Measurements from ENCODE around the gene FRMD4A.

FRMD4A gene
- total RNA-seq: 3.4 reads per million, percentile 13 among the genes with 10 or more reads in this experiment

GRCh38 chr10:14330388-14331061 lies at the start of gene FRMD4A:
FRMD4A (minus strand) TSS chr10:14330924.
- DNase-seq: no peak

GRCh38 chr10:14379556-14380280 lies 49.0 kb upstream of the FRMD4A start:
- DNase-seq: no peak

- DNase-seq: no peak
Measured at GRCh38 chr10:14378387-14378960, 47.8 kb upstream of the FRMD4A start.

GRCh38 chr10:14377591-14378175 lies 47.0 kb upstream of the FRMD4A start:
- no peak for DNase-seq

- DNase-seq: no peak
Measured at GRCh38 chr10:14374745-14375445, 44.2 kb upstream of the FRMD4A start.

GRCh38 chr10:14372606-14373005 lies 41.9 kb upstream of the FRMD4A start:
- DNase-seq: no peak

- DNase-seq: no peak
Measured at GRCh38 chr10:14371581-14371980, 40.9 kb upstream of the FRMD4A start.

GRCh38 chr10:14370894-14371293 lies 40.2 kb upstream of the FRMD4A start:
- no peak for DNase-seq

GRCh38 chr10:14369906-14370305 lies 39.2 kb upstream of the FRMD4A start:
- no peak for DNase-seq

- no peak for DNase-seq
Measured at GRCh38 chr10:14366760-14367159, 36.0 kb upstream of the FRMD4A start.

- DNase-seq: no peak
Measured at GRCh38 chr10:14365266-14365665, 34.5 kb upstream of the FRMD4A start.

- no peak for DNase-seq
Measured at GRCh38 chr10:14362104-14362503, 31.4 kb upstream of the FRMD4A start.

GRCh38 chr10:14360961-14361360 lies 30.2 kb upstream of the FRMD4A start:
- no peak for DNase-seq

GRCh38 chr10:14360515-14360914 lies 29.8 kb upstream of the FRMD4A start:
- DNase-seq: no peak

- DNase-seq: no peak
Measured at GRCh38 chr10:14358886-14359573, 28.3 kb upstream of the FRMD4A start.

GRCh38 chr10:14356921-14357320 lies 26.2 kb upstream of the FRMD4A start:
- DNase-seq: no peak

- DNase-seq: no peak
Measured at GRCh38 chr10:14355750-14356149, 25.0 kb upstream of the FRMD4A start.

- no peak for DNase-seq
Measured at GRCh38 chr10:14353291-14353913, 22.7 kb upstream of the FRMD4A start.

- no peak for DNase-seq
Measured at GRCh38 chr10:14350006-14350405, 19.3 kb upstream of the FRMD4A start.

- DNase-seq: no peak
Measured at GRCh38 chr10:14349081-14349480, 18.4 kb upstream of the FRMD4A start.

GRCh38 chr10:14345262-14345661 lies 14.5 kb upstream of the FRMD4A start:
- no peak for DNase-seq
